ENCODE measurements around the gene RAB24.
"Not testable (repeated sequence)": the region's sequence is repeated elsewhere in the genome, so short reads cannot be mapped to it uniquely, and the experiment has no call there.

RAB24 gene

DNA sequence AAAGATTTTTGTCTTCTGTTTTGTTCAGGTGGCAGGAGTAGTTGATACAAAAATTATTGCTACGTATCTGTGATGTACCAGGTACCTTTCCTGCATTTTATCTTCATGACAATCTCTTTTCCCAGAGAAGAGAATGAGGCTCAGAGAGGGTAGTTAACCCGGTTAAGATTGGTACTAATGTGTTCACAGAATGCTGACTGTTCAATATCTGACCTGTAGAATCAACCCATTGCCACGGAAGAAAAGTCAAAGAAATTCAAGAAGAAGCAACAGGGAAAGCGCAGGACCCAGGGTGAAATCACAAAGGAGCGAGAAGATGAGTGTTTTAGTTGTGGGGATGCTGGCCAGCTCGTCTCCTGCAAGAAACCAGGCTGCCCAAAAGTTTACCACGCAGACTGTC is 11.8 kb downstream of the RAB24 start:
- DNase-seq: no peak

DNA sequence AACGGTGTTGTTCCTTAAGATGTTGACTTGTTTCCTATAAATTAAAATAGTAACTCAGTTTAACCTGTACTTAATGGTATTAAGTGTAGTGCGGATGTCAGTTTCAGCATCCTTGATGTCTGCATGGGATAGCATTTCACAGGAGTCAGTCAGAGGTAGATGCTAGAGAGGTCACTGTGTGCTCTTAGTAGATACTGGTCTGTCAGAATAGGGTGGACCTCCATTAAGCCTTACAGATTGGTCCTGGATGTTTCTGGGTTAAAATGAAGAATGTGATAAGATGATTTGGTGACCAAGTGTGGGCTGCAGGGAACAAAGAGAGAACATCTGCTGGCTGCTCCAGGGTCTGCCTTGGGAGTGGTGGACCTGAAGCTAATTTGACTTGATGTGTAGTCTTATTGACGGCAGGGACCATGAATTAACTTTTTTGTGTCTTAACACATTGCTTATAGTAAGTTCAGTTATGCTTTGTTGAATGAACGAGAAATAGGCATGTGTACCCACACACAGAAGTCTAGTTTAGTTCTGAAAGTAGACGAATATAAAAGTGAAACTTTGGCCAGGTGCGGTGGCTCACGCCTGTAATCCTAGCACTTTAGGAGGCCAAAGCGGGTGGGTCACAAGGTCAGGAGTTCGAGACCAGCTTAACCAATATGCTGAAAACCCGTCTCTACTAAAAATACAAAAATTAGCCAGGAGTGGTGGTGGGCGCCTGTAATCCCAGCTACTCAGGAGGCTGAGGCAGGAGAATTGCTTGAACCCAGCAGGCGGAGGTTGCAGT is 12.5 kb downstream of the RAB24 start:
- DNase-seq: no peak

DNA sequence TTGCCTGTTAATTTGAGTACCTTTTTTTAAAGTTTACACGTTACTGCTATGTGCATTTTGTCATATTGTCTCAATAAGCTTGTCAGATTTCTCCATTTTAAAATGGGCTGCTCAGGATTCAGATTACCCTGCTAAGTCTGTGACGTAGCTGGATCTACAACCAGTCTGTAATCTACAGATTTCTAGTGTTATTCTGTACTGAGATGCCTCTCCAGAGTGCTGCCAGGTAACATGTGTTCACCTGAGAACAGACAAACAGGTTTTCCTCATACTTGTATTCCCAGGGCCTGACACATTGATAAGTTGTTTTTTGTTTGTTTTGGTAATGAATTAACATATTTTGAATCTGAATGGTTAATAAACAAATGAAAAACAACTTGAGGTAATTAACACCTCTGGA is 15.3 kb downstream of the RAB24 start:
- no peak for DNase-seq

DNA sequence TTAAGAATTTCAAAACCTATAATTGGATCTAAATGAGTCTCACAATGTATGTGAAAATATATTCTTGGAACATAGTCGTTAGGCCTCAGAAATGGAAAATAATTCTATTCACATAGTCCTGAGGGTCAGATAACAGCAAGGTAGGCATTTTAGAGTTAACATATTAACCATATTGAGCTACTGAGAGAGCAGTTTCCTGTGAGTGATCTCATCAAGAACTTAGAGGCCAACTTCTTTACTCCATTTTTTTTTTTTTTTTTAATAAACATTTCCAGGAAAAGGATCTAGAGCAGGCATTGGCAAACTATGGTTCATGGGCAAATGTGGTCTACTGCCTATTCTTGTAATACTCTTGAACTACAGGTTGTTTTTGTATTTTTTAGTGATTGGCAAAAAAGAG is 26.6 kb downstream of the RAB24 start:
- no peak for DNase-seq

DNA sequence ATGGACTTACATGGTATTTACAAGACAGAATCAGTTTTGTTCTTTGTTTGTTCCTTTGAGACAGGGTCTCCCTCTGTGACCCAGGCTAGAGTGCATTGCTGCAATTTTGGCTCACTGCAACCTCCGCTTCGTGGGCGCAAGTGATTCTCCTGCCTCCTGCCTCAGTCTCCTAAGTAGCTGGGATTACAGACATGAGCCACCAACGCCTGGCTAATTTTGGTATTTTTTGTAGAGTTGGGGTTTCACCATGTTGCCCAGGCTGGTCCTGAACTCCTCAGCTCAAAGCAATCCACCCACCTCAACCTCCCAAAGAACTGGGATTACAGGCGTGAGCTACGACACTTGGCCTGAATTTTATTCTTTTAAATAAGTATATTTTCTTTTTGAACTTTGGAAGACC is 27.6 kb downstream of the RAB24 start:
- DNase-seq: no peak

DNA sequence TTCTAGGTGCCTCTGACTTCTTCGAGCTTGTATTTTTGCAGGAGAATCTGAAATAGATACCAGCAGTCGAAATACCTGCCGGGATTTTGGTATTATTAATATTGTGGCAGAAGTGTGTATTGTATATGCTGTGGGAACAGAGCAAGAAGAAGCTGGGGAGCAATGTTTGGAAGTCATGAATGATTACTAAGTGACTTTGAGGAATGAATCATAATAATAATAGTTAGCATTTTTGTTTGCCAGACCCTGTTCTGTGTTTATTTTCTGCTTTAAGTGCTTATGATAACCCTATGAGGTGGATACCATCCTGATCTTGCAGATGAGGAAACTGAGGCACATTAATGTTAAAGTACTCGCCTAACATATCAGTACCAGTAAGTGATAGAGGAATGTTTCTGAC is 32.4 kb downstream of the RAB24 start:
- no peak for DNase-seq

DNA sequence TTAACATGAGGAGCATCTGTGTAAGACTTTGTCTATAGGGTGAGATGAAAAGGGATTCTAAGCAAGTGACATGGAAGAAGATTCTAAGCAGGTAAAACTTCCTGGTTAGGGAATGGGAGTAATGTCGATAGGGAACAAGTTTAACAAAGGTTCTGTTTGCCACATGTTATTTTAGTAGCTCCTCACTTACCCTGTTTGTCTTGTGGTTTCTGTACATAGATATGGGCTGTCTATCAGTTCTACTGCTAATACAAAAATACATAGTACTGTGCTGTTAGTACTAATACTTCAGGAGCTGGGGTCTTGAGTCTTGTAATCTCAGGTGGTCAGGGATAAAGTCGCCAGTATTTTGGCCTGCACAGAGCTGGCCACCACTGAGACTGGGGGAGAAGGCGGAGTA is 32.9 kb downstream of the RAB24 start:
- DNase-seq: no peak

DNA sequence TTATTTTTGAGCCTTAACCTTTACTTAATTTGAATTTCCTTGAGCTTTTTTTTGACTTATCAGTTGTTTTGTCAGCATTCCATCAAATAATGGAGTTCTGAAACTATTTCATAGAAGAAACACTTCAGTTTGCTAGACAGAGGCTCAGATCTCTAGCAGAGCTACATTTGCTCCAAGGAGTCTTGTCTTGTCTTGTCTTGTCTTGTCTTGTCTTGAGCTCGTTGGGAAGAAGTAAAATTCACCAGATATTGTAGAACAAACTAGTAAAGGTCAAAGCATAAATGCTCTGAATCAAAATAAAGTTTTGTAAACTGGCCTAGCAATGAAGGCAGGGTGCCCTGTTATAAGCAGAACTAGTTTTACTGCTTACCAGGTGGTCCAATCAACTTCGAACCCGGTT is 33.5 kb downstream of the RAB24 start:
- DNase-seq: no peak

DNA sequence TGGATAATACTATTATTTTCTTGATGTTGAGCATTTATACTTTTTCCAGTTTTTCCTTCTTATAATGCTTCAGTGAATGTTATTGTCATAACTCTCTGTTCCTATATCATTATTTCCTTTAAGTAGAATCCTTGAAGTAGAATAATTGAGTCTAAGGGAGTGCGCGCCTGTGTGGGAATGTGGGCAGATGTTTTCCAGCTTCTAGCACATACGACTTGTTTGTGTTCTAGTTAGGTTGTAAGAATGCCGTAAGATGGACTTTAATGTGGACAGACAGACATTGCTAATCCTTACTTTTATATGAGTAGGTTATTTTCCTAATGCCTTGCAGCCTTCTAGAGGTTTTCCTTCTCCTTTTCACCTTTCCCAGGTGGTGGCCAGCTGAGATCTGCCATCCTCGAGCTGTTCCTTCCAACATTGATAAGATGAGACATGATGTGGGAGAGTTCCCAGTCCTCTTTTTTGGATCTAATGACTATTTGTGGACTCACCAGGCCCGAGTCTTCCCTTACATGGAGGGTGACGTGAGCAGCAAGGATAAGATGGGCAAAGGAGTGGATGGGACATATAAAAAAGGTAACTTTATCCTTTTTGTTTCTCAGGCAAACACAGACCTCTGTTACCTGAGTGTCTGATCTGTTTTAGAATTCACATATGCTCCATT is 34.2 kb downstream of the RAB24 start:
- DNase-seq: no peak

DNA sequence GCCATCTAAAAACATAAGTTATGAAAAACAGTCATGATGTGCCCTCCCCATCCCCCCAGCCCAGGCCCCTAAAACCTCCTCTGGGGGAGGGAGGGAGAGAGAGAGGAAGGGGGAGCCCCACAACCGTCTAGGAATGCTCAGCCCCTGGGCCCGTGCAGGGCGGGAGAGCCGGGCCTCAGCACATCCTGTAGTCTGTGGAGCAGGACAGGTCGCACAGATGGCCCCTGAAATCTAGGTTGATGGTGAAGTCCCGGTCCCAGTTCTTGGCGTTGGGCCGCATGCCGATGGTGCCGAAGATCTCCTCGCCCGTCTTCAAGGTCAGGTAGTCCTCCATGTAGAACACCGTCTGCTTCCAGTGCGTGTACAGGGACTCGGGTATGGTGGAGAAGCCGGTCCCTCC is 38.1 kb downstream of the RAB24 start:
- DNase-seq: no peak

DNA sequence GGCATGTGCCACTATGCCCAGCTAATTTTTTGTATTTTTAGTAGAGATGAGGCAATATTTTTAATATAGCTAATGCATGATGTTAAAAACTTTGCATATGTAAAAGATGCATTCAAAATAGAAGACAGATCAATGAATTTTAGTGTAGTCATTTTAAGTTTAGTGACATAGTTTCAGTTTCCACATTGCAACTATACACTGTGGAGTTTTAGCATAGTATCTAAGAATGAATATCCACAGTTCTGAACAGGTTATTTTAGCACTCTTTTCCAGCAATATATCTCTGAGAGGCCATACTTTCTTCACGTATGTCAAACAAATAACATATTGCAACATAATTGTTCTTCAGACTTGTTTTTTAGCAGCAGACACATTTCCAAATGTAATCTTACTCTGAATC is 39.3 kb downstream of the RAB24 start:
- DNase-seq: no peak

DNA sequence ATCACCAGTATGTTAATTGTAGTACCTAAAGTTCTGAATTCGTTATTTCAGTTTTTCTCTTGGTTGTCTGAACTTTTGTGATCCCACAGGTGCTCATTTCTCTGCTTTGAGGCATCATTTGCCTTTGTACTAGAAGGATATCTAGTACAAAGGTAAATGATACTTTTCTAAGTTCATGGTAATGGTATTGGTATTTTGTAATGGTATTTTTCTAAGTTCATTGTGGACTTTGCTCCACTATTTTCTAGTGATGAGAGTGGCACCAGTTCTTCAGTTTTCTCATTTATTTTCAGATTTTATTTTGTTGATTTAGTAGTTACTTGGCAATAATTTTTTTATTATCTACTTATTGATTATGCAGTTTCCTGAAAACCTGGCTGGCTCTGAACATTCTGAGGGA is 42.0 kb downstream of the RAB24 start:
- DNase-seq: no peak

DNA sequence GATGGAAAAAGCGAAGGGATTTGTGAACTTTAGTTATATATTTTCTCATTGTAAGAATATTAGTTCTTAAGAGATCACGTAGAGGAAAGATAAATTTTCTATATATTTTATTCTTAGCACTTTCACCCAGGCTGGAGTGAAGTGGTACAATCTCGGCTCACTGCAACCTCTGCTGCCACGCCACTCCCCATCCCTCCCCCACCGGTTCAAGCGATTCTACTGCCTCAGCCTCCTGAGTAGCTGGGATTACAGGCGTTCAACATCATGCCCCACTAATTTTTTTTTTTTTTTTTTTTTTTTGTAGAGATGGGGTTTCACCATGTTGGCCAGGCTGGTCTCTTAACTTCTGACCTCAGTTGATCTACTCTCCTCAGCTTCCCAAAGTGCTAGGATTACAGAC is 42.6 kb downstream of the RAB24 start:
- DNase-seq: no peak

DNA sequence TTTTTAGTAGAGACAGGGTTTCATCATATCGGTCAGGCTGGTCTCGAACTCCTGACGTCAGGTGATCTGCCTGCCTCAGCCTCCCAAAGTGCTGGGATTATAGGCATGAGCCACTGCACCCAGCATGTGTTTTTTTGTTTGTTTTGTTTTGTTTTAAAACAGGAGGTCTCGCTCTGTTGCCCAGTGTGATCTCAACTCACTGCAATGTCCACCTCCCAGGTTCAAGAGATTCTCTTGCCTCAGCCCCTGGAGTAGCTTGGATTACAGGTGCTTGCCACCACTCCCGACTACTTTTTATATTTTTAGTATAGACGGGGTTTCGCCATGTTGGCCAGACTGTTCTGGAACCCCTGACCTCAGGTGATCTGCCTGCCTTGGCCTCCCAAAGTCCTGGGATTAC is 44.8 kb downstream of the RAB24 start:
- DNase-seq: not testable (repeated sequence)

DNA sequence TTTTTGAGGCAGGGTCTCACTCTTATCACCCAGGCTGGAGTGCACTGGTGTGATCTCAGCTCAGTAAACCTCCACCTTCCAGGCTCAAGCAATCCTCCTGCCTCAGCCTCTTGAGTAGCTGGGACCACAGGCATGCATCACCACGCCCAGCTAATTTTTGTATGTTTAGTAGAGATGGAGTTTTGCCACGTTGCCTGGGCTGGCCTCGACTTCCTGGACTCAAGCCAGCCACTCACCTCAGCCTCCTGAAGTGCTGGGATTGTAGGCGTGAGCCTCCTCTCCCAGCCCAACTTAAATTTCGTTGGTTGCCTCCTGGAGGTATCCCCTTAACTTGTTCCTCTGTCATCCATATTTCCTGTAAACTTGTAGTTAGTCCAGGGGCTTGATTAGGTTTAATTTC is 47.2 kb downstream of the RAB24 start:
- DNase-seq: no peak

DNA sequence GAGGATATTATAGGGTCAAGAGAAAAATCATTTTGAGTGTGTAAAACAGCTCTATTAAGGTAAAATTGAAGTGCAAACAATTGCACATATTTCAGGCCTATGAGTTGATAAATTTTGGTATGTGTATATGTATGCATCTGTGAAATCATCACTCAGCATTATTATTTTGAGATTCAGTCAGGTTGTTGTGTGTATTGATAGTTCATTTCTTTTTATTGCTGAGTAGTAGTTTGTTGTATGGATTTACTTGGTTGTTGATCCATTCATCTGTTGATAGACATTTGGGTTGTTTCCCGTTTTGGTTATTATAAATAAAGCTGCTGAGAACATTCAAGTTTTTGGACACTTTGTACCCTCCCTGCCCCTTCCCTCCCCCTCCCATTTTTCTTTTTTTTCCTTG is 50.3 kb downstream of the RAB24 start:
- DNase-seq: no peak

Data from NCI-H1417 (cell line).